Astrocyte of the cerebellum (primary cell): Measurements from ENCODE around the gene MRPS23.

Source experiments
- DNase-seq: peaks from one replicate; pipeline ENCODE4 v3.0.0-alpha.2; 2011; ENCODE audit warnings: low read depth
- H3K4me3 ChIP-seq: 2 replicates; pipeline ENCODE4 v1.5.1; 2011; ENCODE audit warnings: mild to moderate bottlenecking, low read depth, low read length, moderate library complexity
- CTCF ChIP-seq: IDR thresholded peaks from 2 replicates; pipeline ENCODE4 v1.5.1; 2012; ENCODE audit warnings: low read length, low read depth, moderate library complexity, mild to moderate bottlenecking; ENCODE audit errors: missing control alignments
- in situ Hi-C: cut with HindIII; loops from 2 replicates; pipeline ENCODE4 v1.10.0; 2017; ENCODE audit warnings: low sequenced_read_pairs

The MRPS23 gene

GRCh38 chr17:57888311-57889216, 38.7 kb upstream of the MRPS23 start:
- no peak overlapping the region for H3K4me3 ChIP-seq
- in situ Hi-C loops, result no loop called here
- TF ChIP-seq CTCF, result no peak
- no peak for DNase-seq

GRCh38 chr17:57887161-57887560, 37.3 kb upstream of the MRPS23 start:
- H3K4me3 ChIP-seq, result no peak overlapping the region
- DNase-seq, result no peak
- no peak for TF ChIP-seq CTCF
- in situ Hi-C loops, result no loop called here

GRCh38 chr17:57886020-57886419, 36.2 kb upstream of the MRPS23 start:
- H3K4me3 ChIP-seq, result no peak overlapping the region
- no peak for TF ChIP-seq CTCF
- DNase-seq, result no peak
- in situ Hi-C loops, result no loop called here

- H3K4me3 ChIP-seq, result no peak overlapping the region
- no peak for TF ChIP-seq CTCF
- DNase-seq, result no peak
- in situ Hi-C loops, result no loop called here
These were observed 35.5 kb upstream of the MRPS23 start for GRCh38 chr17:57885148-57885915.

GRCh38 chr17:57881783-57882351, 32.0 kb upstream of the MRPS23 start:
- DNase-seq, result no peak
- no peak overlapping the region for H3K4me3 ChIP-seq
- TF ChIP-seq CTCF, result no peak
- in situ Hi-C loops, result no loop called here

GRCh38 chr17:57881143-57881542, 31.3 kb upstream of the MRPS23 start:
- in situ Hi-C loops, result no loop called here
- no peak overlapping the region for H3K4me3 ChIP-seq
- no peak for TF ChIP-seq CTCF
- peak; percentile 86 for DNase-seq
